PFSK-1 (cell line): ENCODE data around the gene KLLN.

ENCODE experiments used
- FOXP2 ChIP-seq: optimal IDR thresholded peaks from 2 replicates; pipeline ENCODE3; 2011; ENCODE audit warnings: borderline replicate concordance, control low read depth, inconsistent platforms; ENCODE audit not compliant: insufficient read depth; ENCODE audit errors: extremely low read length, extremely low read depth
- POLR2AphosphoS5 ChIP-seq: IDR thresholded peaks from 2 replicates; pipeline ENCODE4 v1.6.1; 2012; ENCODE audit warnings: low read depth, mild to moderate bottlenecking, control low read depth, low read length, moderate library complexity
- SIN3A ChIP-seq: IDR thresholded peaks from 2 replicates; pipeline ENCODE4 v1.6.1; 2012; ENCODE audit warnings: mild to moderate bottlenecking, low read length, moderate library complexity, borderline replicate concordance; ENCODE audit not compliant: insufficient read depth
- TAF1 ChIP-seq: IDR thresholded peaks from 2 replicates; pipeline ENCODE4 v1.6.1; 2012; ENCODE audit warnings: low read length, control low read depth, borderline replicate concordance; ENCODE audit not compliant: insufficient read depth
- TF ChIP-seq, protein P1 (sequence below), 2 experiments: IDR thresholded peaks; 2 replicates each; pipeline versions ENCODE4 v1.6.1 to v1.8.0; 2011 to 2012; ENCODE audit warnings: low read depth in 2 of 2, low read length in 2 of 2, control low read depth in 1 of 2, inconsistent platforms in 1 of 2, mild to moderate bottlenecking in 1 of 2, moderate library complexity in 1 of 2; ENCODE audit not compliant: insufficient read depth in 1 of 2

KLLN gene

DNA sequence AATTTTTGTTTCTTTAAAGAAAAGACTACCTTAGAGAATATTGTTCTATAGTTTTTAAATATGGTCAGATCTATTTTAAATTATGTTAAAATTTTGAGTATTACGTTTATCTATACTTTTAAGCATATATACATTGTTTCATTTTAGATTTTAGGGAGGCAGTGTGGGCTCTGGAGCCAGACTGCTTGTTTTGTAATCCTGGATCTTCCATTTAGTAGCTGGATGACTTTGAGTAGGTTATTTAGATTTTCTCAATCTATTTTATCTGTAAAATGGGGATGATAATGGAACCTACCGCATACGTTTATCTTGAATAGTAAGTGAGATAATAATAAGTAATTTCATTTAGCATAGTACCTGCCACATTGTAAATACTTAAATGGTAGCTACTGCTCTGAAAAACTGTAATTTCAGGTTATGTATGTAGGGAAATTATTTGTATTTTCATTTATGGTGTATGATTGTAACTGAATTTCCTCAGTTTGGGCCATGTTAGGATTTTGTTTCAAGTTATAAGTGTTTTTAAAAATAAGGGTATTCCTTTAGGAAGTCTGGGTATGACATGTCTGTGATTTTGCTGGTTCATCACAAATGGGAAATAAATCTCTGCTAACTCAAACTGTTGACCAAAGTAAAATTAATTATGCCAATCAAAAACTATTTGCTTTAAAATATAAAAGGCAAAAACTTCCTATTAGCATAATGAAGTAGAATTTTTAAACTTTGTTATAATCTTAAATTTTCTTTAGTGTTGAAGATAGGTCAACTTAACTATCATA, 6.6 kb upstream of the KLLN start:
- TF ChIP-seq, protein P1, sequence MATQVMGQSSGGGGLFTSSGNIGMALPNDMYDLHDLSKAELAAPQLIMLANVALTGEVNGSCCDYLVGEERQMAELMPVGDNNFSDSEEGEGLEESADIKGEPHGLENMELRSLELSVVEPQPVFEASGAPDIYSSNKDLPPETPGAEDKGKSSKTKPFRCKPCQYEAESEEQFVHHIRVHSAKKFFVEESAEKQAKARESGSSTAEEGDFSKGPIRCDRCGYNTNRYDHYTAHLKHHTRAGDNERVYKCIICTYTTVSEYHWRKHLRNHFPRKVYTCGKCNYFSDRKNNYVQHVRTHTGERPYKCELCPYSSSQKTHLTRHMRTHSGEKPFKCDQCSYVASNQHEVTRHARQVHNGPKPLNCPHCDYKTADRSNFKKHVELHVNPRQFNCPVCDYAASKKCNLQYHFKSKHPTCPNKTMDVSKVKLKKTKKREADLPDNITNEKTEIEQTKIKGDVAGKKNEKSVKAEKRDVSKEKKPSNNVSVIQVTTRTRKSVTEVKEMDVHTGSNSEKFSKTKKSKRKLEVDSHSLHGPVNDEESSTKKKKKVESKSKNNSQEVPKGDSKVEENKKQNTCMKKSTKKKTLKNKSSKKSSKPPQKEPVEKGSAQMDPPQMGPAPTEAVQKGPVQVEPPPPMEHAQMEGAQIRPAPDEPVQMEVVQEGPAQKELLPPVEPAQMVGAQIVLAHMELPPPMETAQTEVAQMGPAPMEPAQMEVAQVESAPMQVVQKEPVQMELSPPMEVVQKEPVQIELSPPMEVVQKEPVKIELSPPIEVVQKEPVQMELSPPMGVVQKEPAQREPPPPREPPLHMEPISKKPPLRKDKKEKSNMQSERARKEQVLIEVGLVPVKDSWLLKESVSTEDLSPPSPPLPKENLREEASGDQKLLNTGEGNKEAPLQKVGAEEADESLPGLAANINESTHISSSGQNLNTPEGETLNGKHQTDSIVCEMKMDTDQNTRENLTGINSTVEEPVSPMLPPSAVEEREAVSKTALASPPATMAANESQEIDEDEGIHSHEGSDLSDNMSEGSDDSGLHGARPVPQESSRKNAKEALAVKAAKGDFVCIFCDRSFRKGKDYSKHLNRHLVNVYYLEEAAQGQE (IDR thresholded peaks at IDR 0.05; ENCODE audit: insufficient read depth in 1 of 2, low read depth in 2 of 2, low read length in 2 of 2) = no peak
- TF ChIP-seq FOXP2 (no peak), SIN3A (no peak), TAF1 (no peak), POLR2AphosphoS5 (no peak)

DNA sequence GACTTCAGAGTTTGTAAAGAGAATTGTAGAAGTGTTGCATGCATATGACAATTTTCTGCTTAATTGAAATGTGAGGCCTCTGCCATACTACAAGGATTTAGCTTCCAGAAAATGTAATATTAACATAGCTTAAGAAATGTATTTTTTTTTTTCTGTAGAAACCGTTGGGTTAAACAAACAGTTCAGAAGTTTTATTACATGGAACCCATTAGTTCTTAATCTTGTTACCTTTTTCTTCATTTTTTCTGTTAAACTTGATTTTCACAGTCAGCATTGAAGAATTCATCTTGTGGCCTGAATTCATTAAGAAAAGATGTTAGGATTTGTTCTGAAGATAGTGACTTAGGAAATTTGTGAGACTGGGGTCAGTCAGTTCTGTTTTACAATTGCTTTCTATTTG, 4.9 kb upstream of the KLLN start:
- TF ChIP-seq FOXP2 (no peak), TAF1 (no peak), POLR2AphosphoS5 (no peak), SIN3A (no peak)
- TF ChIP-seq, protein P1 (IDR thresholded peaks at IDR 0.05; ENCODE audit: insufficient read depth in 1 of 2, low read depth in 2 of 2, low read length in 2 of 2) = no peak

GRCh38 chr10:87867453-87867852, 4.1 kb upstream of the KLLN start:
- no peak for TF ChIP-seq POLR2AphosphoS5
- TF ChIP-seq FOXP2 = no peak
- TF ChIP-seq, protein P1 (IDR thresholded peaks at IDR 0.05; ENCODE audit: insufficient read depth in 1 of 2, low read depth in 2 of 2, low read length in 2 of 2) = no peak
- TF ChIP-seq TAF1 = no peak
- no peak for TF ChIP-seq SIN3A

DNA sequence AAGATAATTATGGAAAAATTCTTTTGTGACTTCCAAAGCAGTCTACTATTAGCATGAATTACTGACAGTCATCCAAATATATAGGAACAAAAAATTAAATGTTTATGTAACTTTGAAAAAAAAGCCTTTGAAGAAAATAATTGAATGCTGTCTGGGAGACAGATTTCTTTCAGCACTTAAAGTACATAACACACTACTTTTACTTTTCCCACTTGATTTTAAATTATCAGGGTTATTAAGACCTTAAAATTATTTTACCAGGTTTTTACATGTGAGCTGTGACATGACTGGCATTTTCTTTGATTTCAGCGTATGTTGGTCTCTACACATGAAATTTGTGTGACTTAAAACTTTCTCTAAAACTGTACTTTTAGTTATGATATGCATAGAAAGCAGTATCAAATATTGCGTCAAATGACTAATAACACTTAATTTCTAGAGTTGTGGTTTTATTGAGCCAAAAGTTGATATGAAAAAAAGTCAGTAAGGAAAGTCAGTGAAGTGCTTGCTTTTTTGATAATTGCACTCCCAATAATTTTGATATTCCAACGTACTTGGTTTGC, 3.2 kb upstream of the KLLN start:
- TF ChIP-seq POLR2AphosphoS5 (no peak), FOXP2 (no peak), SIN3A (no peak), TAF1 (no peak)
- TF ChIP-seq, protein P1 (IDR thresholded peaks at IDR 0.05; ENCODE audit: insufficient read depth in 1 of 2, low read depth in 2 of 2, low read length in 2 of 2) = no peak
